Raji (cell line): ENCODE data around the gene MNS1.

Experiments used
- POLR2A ChIP-seq: IDR thresholded peaks from 2 replicates; pipeline ENCODE4 v1.6.1; 2011; ENCODE audit warnings: low read depth, low read length, control low read depth; ENCODE audit not compliant: insufficient read depth

Gene MNS1, protein sequence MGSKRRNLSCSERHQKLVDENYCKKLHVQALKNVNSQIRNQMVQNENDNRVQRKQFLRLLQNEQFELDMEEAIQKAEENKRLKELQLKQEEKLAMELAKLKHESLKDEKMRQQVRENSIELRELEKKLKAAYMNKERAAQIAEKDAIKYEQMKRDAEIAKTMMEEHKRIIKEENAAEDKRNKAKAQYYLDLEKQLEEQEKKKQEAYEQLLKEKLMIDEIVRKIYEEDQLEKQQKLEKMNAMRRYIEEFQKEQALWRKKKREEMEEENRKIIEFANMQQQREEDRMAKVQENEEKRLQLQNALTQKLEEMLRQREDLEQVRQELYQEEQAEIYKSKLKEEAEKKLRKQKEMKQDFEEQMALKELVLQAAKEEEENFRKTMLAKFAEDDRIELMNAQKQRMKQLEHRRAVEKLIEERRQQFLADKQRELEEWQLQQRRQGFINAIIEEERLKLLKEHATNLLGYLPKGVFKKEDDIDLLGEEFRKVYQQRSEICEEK

DNA sequence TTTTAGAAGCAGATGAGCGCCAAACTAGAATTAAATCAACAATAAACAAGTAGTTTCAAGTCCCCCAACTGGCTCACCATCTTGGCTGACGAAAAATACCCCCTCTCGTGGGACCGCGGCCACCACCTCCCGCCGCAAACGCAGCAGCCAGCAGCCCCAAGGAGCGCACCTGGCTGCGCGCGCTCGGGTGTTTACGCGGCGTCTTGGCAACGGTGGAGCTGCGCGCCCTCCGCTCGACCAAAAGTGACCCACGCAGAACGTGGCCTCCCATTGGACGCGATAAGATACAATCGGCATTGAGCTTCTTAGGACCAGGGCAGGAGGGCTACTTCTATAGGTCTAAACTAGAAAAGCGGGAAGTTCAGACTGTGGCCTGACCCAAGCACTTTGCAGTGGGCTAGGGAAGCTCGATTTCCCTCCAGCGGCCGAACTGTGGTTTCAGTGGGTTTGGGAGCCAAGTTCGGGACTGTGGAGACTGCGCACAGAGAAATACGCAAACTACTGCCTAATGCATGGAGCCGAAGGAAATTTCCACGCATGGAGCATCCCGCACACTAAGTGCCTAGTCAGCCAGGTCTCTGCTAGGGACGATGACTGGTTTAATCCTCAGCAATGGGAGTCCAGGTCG is at the start of gene MNS1:
Gene MNS1 (minus strand): TSS at position 245 of the 628 bp plus-strand sequence. CDS start 165 bp downstream, at position 80.
- no peak for TF ChIP-seq POLR2A

DNA sequence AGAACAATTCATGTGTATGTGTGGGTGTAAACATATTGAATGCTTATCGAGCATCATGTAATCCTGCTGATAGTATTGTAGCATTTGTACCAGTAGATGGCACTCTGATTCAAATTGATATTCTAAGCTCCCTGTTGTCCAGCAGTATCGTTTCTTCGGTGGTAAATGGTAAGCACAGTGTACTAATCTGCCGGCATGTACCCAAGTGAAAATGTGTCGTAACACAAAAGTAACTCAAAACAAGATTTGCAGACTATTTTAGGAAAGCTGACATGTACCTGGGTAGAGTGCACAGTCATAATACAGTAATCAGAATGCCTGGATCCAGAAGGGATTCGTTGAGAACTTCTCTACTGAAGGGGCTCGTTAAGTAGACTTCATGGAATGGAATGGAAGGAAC is 31.7 kb upstream of the MNS1 start:
- TF ChIP-seq POLR2A: no peak

DNA sequence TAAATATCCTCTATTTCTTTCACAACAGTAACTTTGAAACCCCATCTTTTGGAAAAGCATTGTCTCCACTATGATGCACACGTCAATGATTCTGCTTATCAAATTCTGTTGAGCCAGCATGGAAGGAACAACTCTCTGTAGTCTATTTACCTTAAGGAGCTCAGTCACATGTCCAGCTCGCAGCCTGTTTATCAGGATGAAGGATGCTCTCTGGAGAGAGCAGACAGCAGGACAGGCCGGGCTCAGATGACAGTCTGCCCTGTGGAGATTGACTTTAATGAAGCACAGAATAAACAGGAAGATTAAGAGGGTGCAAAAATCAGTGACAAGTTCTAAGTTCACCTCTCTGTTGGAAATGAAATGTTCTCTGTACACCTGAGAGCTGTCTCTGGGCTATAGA is 30.6 kb upstream of the MNS1 start:
- TF ChIP-seq POLR2A: no peak

DNA sequence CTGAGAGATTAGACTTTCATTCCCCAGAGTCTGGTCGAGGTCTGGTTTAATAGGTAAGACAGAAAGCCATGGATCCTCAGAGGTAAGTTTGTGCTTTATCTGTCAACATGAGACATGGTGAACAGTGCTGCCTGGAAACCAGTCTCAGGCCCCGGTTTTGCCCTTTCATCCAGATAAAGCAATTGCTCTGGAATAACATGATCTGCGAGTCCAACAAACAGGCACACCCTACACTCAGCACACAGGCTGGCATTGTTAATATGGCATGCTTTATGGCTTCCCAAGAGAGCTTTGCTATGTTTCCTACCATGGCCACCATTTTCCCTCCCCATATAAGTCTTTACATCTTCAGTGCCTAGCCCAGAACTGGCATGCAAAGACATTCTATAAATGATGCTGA is 30.1 kb upstream of the MNS1 start:
- TF ChIP-seq POLR2A: no peak

DNA sequence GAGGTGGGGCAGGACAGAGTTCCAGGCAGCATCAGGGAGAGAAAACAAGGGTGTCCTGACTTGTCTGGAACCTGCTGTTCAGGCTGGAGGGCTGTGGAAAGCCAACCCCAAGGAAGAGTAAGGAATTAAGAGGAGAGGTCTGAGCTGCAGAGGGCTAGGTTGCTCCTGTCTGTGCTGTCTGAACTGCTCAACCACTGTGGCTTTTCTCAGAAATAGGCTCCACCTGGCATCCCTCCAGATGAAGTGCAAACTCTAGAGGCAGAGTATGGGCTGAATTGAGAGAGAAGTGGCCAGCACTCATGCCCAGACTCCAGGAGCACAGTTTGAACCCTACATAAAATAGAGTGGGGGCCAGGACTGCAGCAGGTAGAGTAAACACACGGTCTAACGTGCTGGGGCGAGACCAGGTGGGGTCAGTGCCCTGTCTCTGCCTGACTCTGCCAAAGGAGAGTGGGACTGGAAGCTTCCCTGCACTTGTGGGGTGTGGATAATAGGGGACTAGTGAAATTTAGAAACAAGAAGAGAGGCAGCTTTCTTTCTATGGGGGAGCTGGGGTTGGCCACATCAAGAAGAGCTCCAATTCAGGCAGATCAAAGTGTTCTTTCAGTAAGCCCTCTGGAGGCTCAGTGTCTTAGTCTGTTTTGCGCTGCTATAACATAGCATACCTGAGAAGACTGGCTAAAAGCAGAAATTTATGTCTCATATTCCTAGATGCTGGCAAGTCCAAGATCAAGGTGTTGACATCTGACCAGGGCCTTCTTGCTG is 28.0 kb upstream of the MNS1 start:
- no peak for TF ChIP-seq POLR2A

DNA sequence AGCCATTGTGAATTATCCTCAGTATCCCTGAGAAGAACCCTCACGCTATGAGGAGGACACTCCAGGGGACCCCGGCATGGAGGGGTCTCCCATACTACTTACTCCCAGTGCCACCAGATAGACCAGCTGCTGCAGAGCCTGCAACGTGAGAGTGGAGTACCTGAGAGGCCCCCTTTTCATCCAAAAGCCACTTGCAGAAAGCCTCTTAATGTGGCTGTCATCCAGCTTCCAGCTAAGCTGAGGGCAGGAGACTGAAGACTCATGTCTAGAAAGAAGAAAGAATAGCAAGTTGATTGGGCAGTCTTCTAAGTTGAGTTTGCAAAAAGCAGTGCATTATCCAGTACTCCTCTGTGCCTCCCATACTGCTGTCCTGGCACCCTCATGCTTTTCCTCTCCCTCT is 27.3 kb upstream of the MNS1 start:
- no peak for TF ChIP-seq POLR2A

DNA sequence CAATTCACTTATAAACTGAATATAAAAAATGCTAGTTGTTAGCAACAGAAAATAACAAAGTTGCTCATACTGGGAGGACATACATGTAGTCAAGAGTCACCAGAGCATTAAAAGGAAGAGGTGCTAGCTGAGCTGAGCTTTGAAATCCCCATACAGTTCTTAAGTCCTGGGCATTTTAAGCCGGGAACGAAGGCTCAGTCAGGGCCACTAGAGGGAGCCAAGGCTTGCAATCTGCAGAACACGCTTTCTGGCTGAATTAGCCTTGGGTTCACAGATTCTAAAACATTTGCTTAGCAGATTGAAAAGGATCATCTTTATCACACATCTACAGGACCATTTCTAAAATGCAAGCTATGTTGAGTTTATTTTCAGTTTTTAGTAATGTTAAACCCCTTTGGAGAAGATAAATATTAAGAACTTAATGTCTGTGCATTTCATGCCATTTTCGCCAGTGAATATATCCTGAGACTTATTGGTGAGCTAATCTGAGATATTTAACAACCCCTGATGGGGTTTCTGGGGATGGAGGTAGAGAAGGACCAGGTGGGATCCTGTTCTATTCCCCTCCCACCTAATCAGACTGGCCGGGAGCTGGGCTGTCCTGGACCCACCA is 26.3 kb upstream of the MNS1 start:
- TF ChIP-seq POLR2A: no peak

DNA sequence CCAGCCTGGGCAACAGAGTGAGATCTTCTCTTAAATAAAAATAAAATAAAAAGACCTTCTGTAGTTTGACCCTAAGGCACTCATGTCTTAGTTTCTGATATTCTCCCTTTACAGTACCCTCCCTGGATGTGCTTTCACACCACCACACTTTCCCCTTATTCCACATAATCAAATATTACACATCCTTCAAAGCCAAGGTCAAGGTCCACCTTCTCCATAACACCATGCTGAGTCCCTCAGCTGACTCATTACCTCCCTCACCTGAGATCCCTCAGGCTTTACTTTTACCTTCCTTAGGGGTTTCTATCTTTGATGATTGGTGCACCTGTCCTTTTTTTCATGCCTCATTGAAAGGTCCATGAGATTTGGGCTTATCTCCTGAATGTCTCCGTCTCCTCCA is 25.5 kb upstream of the MNS1 start:
- no peak for TF ChIP-seq POLR2A

DNA sequence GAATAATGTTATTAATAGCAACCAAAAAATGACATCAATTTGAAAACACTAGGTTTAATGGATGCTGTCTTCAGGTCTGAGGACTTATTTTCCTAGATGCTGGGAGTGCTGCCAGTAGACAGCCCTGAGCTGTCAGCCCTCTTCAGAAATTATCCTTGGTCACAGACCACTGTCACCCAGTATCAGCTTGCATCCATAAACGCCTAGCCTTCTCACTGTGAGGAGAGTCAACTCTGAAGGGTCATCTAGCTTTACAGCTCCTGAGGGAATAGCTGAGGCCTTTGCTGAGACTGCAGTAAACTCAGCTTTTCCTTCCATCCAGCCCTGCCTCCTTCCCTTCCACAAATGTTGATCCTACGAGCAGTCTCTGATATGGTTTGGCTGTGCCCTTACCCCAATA is 19.4 kb upstream of the MNS1 start:
- TF ChIP-seq POLR2A: no peak

DNA sequence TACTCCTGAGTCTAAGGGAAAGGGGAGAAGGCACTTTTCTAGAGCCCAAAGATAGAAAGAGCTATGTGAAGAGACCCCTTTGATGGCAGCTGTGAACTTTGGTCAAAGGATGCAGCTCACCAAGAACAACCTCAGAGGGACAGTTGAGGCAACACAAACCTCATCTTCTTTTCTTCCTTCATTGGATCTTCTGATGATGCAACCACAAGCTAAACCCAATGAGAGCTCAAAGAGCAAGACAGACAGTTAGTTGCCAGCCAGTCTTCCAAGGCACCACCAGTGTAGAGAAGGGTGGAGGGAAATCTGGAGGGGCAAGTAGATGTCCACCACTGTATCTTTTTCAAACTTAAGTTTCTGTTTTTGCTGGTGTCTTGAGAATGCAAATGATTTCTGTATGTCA is 10.4 kb upstream of the MNS1 start:
- no peak for TF ChIP-seq POLR2A

DNA sequence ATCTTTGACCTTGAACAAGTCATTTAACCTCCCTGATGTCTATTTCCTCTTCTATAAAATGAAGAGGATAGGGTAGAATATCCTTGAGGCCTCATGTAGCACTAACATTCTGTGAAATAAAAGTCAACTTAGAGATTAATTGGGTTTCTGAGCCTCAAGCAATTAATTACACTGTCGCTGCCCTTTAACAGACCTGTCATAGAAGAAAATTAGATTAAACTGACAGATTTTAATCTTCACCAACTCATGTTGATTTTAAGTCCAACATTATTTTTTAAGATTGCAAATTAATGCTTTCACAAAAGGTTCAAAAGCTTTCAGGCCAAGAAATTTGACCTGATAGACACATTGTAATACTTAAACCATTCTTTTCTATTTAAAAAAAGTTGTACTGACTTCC is 8.1 kb upstream of the MNS1 start:
- TF ChIP-seq POLR2A: no peak

DNA sequence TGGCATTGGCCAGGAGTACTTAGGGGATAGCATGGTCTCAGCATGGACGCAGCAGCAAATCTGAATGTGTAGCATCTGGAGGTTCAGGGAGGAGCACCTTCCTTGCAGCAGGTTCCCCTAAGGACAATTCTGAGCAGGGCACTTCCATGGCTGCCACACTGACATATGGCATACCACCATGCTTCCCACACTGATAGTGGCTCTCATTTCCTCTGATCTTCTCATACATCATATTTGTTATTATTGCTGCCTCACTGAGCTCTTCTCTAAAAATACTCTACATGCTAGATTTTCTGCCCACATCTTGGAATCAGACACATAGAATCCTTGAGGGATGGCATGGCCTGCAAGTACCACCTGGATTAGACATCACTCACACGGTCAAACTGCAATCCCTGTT is 7.3 kb upstream of the MNS1 start:
- no peak for TF ChIP-seq POLR2A

DNA sequence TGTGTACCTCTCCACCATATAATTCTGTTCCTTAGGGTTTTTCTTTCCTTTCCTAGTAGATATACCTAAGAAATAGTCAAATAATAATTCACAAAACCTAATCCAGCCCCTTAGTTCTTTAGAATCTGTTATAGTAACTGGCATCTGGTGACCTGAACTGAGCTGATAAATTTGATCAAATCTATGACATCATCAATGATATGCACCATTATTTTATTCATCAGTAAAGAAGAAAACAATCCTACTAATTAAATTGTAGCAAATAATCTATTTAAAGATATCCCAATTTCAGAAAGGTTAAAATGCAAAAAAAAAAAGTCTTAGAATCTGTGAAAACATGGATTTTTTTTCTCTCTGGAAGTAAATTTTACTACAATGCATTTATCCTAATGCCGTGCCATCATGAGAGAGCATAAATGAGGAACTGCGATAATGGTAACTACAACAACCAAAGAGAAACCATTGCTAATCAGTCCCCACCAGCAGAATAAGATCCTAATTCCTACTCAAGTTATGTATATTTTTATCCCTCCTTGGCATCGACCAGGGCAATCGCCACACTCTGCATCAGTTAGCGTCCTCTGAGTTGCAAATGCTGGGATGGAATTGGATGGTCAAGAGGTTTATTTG is 6.6 kb upstream of the MNS1 start:
- no peak for TF ChIP-seq POLR2A

DNA sequence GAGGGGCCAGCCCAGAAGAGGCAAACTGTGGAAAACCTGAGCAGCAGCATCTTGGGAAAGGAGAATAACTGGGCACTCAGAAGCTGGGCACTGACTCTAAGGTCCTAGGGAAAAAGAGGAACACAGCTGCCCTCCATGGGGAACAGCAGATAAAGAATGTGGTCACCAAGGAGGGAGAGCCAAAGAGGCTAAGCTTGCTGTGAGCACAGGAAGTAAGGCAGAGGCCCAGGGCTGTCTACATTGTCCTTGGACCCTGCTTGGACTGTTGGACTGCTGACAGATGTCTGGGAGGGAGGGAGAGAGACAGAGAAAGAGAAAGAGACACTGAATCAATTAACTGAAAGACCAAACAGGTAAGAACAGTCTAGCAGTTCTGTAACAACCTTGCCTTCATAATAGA is 4.5 kb upstream of the MNS1 start:
- TF ChIP-seq POLR2A: no peak

DNA sequence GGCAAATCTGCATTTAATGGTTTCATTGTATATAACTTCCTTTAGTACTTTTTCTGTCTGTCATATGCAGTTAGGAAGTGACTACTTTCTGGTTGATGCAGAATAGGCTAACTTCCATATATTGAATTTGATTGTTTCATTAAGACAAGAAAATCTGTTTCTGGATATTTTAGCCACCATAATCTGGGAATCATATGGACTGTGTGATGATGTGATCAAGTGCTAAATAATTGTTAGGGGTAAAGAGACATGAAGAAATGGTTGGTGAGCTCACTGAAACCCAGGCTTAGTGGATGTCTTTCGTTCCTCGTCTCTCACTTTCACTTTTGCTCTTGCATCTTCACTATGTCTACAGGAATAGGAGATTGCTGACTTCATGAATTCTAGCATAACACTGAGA is 3.5 kb upstream of the MNS1 start:
- TF ChIP-seq POLR2A: no peak

DNA sequence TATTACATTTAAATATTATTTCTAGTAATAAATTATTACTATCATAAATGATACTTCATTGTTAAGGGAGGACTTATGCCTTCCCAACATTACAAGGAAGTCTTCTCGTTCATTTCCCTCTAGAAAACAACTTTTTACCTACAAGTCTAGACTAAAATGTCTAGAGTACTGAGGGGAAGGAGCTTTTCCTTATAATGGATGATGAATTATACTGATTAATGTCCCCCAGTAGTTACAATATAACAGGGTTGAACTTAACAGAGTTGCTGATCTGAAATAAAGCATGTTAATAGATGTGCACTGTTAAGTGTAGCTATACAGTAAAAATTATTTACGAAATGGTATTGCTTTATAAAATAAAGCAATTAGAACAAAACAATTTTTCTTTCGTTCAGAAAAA is 2.7 kb upstream of the MNS1 start:
- TF ChIP-seq POLR2A: no peak

DNA sequence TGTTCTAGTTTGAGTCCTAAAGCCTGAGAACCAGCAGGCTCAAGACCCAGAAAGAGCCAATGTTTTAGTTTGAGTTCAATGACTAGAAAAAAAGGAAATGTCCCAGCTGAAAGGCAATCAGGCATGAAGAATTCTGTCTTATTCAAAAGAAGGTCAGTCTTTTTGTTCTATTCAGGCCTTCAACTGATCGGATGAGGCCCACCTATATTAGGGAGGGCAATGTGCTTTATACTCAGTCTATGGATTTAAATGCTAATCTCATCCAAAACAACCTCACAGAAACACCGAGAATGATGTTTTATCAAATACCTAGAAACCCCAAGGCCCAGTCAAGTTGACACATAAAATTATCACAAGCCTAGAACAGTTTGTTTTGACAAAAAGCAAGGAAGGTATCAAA is 4.0 kb downstream of the MNS1 start:
- TF ChIP-seq POLR2A: no peak
